Activated gamma-delta T cell treated with Interleukin-2 at 50 U/mL for 16 hours (primary cell): Measurements from ENCODE around the gene ATF3.

ENCODE experiments used
- DNase-seq: peaks from one replicate; pipeline ENCODE4 v3.0.0-alpha.2; 2020

ATF3 gene

GRCh38 chr1:212587016-212587887 is 21.3 kb upstream of the ATF3 start:
- DNase-seq, result no peak

DNA sequence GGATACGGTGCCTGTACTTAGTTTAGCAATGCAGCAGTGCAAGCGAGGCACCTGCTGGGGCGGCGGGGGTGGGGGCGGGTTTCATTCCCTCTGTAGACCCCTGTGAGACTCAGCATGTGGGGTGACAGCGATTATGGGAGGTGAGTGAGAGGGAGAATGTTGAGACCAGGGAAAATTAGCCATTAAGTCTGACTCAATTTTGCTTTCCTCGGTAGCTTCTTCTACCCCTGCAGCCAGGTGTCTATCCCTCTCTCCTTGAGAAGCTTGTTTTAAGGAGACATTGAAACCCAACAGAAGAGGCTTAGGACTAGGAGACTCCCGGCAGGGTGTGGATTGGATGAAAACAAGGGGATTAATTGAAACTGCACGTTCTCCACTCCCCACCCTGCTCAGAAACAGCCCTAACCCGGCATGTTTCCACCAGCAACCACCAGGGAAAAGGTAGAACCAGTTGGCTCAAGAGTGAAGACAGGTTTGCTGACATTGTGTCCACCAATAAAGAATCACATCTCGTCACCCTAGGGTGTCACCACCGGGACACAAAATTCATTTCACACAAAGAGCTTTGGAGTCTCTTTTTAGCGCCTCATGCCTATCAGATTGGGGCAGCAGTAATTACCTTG is 20.6 kb upstream of the ATF3 start:
- DNase-seq, result no peak

DNA sequence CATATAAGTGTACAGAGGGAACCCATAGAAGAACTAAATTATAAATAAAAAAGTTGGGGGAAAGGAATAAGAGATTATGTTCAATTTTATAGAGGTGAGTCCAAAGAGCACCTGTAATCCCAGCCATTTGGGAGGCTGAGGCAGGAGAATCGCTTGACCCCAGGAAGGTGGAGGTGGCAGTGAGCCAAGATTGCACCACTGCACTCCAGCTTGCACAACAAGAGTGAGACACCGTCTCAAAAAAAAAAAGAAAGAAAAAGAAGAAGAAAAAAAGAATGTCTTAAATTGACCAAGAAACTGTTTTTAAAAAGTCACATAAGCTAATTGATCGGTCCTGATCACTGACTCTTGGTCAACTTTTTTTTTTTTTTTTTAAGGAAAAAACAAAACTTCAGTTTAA is 19.1 kb upstream of the ATF3 start:
- DNase-seq, result no peak

DNA sequence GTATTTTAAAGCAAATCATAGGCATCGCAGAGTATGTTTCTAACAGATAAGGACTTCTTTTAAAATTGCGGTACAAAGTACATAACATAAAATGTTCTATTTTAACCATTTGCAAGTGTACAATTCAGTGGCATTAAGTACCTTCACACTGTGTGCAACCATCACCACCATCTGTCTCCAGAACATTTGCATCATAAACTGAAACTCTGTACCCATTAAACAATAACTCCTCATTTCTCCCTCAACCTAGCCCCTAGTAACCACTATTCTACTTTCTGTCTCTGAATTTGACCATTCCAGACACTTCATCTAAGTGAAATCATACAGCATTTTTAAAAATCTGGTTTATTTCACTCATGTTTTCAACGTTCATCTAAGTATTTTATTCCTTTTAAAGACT is 16.6 kb upstream of the ATF3 start:
- DNase-seq, result no peak

GRCh38 chr1:212593821-212594251 is 14.7 kb upstream of the ATF3 start:
- DNase-seq, result no peak

DNA sequence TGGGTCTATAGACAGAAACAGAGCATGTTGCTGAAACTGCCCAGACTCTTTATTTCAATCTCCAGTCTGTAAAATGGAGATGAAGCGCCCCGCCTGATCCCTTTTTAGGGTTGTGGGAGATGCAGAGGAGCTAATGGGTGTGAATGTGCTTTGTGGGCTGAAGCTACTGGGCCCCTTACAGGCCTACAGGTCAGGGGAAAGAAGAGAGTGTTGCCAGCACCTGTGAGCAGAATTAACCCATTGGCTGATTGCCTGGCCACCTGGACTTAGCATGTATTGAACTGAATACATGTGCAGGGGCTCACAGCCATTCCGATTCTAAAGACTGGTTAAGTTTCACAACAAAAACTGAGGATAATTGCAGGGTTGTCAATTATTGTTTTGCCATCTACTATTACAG is 13.9 kb upstream of the ATF3 start:
- no peak for DNase-seq

- no peak for DNase-seq
Measured at GRCh38 chr1:212595229-212595628, 13.3 kb upstream of the ATF3 start.

- DNase-seq, result no peak
Measured at GRCh38 chr1:212595787-212596714, 12.5 kb upstream of the ATF3 start.

DNA sequence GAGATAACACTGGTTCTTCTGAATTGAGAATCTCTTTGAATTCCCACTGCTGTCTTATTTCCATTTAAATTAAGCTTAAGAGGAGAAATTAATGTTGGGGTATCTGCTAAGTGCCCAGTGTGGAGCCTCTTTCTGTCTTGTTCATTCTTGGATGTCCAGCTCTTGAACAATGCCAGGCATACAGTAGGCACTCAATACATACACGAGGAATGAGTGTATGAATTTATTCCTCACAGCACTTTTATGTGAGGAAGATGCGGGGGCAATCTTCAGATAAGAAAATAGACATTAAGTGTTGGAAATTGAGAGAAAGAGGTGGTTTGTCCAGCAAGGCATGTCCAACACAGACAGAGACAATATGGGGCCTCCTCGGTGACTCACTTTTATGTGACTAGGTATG is 11.8 kb upstream of the ATF3 start:
- DNase-seq, result no peak

- DNase-seq, result no peak
Measured at GRCh38 chr1:212597487-212597886, 11.1 kb upstream of the ATF3 start.

GRCh38 chr1:212600071-212600915 is 8.3 kb upstream of the ATF3 start:
- no peak for DNase-seq

DNA sequence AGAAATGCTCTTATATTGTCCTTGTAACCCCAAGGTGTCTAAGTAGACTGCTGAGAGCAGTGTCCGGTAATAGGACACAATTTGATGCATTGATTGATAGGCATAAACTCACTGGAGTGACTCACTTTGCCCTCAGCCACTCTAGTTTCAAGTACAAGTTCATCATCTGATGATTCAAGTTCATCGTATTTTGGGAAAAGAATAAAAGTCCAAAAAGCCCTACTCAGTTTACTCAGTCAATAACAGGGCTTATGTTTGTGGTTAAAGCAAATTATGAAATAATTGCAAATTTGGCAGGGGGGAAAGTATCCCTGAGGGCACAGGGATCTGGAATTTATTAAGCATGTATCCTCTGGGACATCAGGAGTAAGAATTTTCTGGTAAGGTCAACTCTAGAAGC is 7.6 kb upstream of the ATF3 start:
- no peak for DNase-seq

- DNase-seq, result no peak
Measured at GRCh38 chr1:212601524-212601923, 7.0 kb upstream of the ATF3 start.

DNA sequence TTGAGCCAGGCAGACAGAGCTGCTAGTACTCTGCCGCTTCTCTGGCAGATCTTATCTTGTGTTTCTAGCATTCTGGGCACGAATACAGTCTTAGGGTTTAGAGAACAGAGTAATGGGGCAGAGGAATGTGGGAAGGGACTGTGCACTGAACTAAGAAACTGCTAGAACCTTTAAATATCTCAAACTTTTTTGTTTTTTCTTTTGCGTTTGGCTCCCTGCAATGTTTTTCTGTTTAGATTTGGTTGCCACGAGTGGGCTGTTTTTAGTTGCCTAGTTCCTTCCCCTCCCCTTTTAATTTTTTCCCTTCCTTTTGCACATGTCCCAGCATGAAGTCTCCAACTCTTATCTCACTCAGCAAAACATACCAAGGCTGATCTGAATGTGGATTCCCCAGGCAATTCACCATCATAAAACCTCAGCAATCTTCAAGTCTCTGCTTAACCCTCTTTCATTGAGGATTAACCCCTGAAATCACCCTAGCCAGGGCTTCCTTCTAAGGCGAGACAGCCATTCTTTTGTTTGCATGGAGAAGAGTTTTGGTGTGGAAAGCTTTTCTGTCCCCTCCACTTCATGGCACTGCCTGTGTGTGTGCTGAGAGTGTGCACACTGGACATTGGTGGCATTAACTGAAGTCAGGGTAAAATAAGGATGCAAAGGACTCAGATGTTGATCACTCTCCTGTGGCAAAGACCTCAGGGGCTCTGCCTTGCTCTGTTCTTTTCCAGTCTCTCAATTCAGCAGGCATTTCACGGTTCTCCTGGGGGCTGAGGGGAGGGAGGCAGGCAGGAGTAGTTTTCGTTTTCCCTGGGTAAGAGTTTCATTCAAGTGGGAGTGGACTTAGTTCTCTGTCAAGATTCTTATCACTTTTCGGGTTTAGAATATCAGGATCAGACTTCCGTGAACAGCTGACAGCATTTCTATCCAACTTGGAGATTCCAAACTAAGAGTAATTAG is 2.8 kb upstream of the ATF3 start:
- DNase-seq, result no peak

- peak; percentile 30 for DNase-seq
Measured at GRCh38 chr1:212606395-212607205, 2.0 kb upstream of the ATF3 start.

- peak; percentile 10 for DNase-seq
Measured at GRCh38 chr1:212607206-212607912, 1.2 kb upstream of the ATF3 start.

- DNase-seq, result no peak
Measured at GRCh38 chr1:212607913-212608391, 609 bp upstream of the ATF3 start.

DNA sequence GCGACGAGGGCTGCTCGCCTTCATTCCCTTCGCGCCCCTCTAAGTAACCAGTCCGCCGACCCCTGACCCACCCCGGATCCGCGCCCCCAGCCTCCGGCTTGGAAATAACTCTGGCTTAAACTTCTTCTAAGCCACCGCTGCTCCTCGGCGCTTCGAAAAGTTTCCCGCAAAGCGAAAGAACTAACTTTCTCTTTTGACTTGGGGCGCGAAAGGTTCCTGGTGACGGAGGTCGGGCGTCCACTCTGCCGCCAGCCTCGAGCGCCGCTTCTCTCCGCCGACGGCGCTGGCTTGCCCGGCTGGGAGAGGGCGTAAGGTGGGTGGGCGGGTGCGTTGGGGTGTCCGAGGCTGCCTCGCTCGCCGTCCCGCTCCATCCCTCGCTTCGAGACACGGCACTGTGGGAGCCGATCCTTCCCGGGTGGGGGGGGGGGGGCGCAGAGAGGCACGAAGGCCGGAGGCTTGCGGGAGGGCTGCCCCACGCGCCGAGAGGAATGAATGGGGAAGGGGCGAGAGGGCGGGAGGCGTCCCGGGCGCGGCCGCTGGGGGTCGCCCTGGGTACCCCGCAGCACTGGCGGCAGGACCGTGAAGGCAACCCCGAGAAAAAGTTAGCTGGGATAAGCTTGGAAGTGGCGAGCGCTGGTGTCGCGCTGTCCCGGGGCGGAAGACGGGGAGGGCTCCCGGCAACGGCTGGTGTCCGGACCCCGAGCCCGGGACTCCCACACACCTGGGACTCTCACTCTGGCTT is 569 bp downstream of the ATF3 start:
- DNase-seq, result peak; percentile 18
